ENCODE measurements around the gene CD300LG. TPM values are rescaled to one million over a fixed set of nuclear protein-coding genes. Genes with fewer than 3 reads are reported as not detected.
"Not testable (repeated sequence)": the region's sequence is repeated elsewhere in the genome, so short reads cannot be mapped to it uniquely, and the experiment has no call there.

Gene CD300LG
- total RNA-seq, 1 donor from 2014 or later = not detected

DNA sequence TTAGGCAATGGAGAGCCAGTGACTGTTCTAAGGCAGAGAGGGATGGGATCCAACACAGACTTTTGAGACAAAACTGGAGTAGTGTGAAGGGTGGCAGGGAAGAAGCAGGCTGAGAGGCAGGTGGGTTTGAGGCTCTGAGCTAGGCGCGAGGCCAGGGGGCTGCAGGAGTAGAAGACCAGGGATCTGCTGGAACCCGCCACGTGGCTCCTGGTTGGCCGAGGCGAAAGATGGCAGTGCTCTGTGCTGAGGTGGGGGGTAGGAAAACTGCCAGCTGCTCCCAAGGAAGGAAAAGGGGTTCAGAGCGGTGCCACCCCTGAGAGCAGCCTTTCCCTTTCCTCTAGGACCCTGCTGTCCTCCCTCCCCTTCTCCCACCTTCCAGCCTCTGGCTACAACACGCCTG, 5.6 kb downstream of the CD300LG start:
- intact Hi-C loops (cut with micrococcal nuclease) = no loop called here

DNA sequence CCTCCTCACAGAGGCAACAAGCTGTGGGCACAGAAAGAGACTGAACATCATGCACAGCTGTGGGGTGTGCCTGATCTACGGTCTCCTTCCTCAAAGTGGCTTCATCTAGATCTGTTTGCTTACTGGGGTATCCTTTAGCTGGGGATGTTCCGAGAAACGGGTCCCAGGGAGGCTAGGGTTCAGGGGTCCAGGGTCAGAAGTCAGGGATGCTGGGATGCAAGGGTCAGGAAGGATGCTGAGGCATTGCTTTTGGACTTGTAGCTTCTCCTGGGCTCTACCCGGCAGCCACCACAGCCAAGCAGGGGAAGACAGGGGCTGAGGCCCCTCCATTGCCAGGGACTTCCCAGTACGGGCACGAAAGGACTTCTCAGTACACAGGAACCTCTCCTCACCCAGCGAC, 6.6 kb downstream of the CD300LG start:
- intact Hi-C loops (cut with micrococcal nuclease) = no loop called here

DNA sequence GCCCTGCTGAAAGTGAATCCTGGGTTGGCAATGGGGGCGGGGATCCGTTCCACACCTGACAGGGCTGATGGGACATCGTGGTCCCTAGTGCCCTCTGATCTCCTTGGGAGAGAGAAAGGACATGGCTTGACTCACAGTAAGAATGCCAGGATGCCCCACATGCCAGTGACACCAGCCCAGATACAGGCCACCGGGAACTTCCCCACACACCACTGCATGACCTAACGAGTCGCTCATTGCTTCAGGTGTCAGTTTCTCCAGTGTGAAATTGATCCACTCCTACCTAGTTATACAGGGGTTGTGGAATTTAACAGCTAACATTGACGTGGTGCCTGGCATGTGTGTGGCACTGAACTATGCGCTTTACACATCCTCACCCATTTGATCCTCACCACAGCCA, 7.5 kb downstream of the CD300LG start:
- intact Hi-C loops (cut with micrococcal nuclease) = no loop called here

DNA sequence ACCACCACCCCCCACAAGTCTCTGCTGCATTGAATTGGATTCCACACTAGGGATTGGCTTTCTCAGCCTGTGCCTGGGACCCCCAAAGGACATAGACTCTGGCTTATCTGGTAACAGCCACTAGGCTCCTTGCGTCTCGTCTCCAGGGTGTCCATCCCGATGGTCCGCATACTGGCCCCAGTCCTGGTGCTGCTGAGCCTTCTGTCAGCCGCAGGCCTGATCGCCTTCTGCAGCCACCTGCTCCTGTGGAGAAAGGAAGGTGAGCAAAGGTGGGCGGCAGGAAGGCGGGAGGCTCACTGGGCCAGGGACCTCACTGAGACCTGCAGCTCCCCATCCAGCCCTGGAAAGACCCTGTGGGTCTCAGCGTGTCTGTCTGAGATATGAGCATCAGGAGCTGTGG, 8.1 kb downstream of the CD300LG start:
- intact Hi-C loops (cut with micrococcal nuclease) = no loop called here

DNA sequence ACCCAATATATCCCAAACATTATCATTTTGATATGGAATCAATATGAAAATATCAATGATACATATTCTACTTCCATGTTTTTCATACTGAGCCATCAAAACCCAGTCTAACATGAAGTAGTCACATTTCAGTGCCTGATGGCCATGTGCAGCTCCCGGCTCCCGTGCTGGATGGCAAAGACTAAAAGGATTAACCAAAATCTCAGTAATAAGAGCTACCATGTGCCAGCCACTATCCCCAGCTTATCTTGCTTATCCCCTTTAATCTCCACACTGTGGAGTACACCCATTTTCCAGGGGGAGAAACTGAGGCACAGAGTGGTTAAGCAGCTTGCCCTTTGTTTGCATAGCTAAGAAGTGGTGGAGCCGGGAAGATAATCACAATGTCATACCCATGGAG, 9.2 kb downstream of the CD300LG start:
- intact Hi-C loops (cut with micrococcal nuclease) = no loop called here

DNA sequence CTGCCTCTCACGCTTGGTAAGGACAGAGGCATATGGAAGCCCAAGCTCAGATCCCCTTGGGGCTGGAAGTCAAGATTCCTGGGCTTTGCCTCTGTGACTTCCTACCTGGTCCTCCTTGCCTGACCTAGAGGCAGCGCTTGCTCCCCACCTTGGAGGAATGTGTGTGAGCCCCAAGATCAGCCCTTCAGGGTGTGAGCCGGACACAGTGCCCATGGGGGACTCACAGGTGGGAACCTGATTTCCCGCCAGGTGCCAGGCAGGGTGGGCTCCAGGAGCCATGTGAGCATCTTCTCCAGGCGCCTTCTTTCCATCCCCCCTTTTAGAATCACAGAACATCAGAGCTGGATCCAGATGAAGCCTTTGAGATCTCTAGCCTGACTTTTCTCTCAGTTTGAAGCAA, 10.2 kb downstream of the CD300LG start:
- intact Hi-C loops (cut with micrococcal nuclease) = no loop called here

DNA sequence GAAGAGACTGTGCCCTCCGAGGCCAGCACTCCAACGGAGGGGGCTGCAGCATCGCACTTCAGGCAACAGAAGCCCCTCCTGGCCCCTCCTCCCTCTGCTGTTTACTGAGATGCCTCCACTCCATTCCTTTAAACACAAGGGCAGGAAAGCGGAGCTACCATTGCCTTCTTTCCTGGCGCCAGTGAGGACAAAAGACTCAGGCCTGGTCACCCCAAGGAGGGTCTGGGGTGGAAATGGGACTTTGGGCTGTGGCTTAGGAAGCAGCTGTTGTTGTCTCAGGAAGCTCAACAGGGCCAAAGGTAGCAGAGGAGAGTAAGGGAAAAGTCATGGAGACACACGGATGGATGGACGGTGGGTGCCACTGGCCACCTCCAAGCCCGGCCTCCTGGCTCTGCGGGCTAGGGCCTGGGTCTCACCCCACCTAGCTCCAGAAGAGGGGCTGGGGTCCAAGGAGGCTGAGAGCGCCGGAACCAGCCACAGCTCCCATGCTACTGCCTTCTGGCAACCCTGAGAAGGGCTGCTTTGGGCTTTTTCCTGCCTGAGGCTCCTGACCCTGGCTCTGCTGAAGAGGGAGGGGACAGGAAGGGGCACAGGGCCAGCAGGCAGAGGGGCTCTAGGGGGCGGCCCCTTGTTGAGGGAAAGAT, 11.1 kb downstream of the CD300LG start:
- intact Hi-C loops (cut with micrococcal nuclease) = no loop called here

DNA sequence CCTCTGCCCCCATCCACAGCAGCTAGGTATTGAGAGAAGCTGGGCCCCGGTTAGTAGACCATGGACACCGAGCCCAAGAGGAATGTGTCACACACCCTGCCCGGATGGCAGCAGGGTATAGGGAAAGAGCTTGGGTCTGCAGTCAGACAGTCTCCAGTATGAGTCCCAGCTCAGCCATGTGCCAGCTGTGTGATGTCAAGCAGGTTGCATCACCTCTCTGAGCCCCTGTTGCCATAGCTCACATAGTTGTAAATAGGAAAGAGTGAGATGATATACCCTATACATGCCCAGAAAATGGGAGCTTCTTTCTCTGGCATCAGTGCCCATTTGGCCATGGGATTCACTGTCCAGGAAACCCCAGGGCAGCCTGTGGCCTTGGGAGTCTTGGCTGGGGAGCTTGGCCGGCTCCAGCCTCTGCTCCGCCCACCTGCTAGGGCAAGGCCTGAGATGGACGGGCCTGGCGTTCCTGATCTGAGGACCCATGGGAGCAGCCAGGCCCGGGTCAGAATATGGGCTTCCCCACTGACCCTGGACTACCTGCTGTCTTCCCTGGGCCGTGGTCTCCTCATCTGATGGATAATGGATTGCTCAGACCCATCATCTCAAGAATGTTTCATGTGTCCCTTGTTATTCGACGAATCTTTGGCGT, 13.2 kb downstream of the CD300LG start:
- intact Hi-C loops (cut with micrococcal nuclease) = no loop called here

DNA sequence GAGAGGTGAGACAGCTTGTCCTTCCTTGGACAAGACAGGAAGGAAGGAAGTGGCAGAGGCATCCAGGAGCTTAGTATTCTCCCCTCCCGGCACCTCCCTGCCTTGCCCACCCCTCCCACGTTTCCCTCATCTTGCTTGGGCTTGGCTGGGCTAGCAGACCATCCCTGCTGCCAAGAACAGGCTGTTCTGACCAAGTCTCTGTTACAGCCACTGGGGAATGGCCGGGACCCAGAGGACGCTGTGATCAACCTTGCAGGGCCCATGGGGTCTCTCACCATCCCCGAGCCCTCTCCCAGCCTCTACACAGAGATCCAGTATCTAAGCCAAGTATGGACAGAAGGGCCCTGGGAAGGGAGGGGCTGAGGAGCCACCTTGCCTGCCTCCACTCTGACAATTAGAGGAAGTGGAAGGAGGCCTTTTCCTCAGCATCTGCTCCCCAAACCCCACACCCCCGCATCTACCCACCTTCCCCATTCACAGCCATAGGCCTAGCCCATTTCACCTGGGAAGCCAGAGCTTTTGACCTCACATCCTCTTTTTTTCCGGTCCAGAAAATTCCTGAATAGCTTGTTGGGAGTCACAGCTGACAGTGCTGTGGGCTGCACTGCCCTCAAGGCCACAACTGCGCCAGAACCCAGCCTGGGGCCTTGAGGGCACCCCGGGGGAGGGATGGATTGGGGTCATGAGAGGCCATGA, 14.1 kb downstream of the CD300LG start:
- intact Hi-C loops (cut with micrococcal nuclease) = no loop called here

DNA sequence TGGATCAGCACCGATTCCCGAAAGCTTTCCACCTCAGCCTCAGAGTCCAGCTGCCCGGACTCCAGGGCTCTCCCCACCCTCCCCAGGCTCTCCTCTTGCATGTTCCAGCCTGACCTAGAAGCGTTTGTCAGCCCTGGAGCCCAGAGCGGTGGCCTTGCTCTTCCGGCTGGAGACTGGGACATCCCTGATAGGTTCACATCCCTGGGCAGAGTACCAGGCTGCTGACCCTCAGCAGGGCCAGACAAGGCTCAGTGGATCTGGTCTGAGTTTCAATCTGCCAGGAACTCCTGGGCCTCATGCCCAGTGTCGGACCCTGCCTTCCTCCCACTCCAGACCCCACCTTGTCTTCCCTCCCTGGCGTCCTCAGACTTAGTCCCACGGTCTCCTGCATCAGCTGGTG, 15.0 kb downstream of the CD300LG start:
- intact Hi-C loops (cut with micrococcal nuclease) = no loop called here

DNA sequence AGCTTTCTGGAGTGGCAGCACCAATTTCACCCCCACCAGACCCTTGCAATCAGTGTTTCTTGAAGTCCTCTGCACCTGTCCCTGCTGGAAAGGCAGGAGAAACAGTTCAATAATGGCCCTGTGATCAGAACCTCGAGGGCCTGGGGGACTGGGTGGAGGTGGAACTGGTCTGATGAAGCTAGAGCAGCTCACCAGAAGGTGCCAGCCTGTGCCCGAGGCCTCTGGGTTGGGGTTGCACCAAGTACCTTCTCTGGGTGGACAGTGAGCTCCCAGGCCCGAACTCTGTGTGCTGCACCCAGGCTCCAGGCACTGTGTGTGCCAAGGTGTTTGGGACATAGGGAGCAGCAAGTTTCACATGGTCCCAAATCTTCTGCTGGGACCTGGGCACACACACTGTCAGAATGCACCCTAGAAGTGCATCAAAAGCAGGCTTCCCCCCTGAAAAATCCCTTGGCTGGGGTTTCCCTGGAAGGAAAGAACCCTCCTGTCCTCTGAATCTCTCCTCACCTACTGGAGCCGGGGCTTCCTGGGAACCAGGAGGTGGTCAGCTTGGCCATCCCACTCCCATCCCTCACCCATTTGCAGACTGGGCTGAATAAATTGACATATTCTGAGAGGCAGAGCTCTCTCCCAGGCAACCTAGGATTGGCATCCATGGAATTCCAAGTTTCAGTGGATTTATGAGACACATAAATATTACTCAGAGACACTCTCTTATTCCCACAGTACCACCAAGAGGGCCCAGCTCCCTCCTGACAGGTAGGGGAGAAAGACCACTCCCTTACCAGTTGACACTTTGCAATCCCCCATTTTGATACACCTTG, 17.4 kb downstream of the CD300LG start:
- intact Hi-C loops (cut with micrococcal nuclease) = no loop called here

DNA sequence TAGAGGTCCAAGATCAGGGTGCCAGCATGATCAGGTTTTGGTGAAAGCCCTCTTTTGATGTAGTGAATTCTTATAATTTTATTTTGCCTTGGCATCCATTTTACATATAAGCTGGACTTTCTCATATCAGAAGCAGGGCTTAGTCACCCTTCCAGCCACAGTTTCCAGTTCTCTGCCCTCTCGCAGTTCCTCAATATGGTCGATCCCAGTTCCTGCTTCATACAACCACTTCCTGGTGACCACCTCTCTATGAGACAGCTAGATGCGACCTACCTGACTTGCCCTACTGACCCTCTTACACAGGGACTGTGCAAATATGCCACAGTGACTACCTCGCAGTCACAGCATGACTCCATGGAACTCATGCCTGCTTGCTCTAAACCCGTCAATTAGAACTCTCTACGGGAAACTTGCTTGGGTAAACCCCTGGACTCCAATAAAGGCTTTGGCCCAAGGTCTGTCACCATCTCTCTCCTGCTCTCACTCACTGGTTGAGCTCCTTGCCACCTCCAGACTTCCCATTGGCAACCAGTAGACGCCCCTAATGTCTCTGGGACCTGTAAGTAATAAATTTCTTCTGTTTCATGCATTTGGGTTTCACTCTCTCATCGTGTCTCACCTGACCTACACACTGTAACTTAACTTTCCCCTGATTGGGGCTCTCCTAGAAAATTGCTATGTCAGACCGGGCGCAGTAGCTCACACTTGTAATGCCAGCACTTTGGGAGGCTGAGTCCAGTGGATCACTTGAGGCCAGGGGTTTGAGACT, 21.4 kb downstream of the CD300LG start:
- intact Hi-C loops (cut with micrococcal nuclease) = no loop called here

DNA sequence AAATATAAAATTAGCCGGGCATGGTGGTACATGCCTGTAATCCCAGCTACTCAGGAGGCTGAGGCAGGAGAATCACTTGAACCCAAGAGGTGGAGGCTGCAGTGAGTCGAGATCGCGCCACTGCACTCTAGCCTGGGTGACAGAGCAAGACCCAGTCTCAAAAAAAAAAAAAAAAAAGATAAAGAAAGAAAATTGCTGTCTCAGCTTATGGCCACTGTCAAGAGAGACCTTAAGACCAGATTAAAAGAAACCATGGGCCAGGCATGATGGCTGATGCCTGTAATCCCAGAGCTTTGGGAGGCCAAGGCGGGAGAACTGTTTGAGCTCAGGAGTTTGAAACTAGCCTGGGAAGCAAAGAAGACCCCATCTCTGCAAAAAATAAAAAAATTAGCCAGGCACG, 22.1 kb downstream of the CD300LG start:
- intact Hi-C loops (cut with micrococcal nuclease) = not testable (repeated sequence)

DNA sequence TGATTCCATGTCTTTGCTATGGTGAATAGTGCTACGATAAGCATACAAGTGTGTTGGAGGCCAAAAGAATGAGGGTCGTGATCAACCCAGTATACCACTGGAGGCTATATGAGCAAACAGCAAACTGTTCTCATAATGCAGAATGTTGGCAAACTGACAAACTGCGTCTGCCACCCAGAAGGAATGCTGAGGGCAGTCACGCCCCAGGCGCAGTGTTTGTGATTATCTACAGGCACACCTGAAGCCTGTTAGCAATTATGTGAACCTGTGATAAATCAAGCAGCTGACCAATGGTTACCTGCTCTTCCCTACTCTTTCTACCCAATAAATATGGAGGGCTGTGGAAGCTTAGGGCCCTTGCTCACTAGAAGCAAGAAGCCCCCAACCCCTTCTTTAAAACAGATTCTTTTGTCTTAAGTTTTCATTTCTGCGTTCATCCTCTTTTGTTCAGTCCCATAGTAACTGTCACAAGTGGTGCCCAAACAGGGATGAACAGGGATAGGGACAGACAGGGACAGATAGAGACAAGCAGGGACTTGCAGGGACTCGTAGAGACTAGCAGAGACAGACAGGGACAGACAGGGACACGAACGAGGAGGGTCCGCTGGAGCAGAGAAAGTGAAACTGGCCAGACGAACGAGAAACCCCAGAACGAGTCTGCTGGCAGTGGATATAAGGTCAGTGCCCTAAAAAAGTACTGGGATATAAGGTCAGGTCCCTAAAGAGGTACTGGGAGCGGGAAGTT, 25.1 kb downstream of the CD300LG start:
- intact Hi-C loops (cut with micrococcal nuclease) = no loop called here

DNA sequence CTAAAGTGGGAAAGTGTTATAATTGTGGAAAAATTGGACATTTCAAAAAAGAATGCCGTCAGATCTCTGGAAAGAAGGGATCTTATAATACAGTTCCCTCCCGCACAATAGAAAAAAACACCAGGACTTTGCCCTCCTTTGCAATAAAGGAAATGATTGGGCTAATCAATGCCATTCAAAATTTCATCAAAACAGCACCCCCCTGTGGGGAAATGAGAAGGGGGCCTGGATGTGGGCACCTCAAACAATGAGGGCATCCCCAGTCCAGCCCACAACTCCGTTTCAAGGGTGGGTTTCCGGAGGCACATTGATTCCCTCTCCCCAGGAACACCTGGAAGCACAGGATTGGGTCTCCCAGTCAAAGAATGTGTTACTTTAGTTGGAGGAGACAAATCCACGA, 26.1 kb downstream of the CD300LG start:
- intact Hi-C loops (cut with micrococcal nuclease) = no loop called here

DNA sequence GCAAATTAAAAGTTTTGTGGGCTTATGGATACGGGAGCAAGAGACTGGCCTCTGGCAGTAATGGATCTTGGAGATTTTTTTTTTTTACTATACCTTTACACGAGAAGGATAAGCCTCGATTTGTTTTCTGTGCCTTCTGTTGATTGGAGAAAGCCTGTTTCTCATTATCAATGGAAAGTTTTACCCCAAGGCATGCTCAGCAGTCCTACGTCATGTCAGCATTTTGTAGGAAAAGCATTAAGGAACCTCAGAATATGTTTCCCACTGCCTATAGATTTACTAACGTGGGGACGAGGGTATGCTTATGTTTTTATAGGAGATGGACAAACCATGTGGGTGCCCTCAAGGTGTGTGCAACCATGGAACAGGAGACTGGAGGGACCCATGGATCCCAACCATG, 26.8 kb downstream of the CD300LG start:
- intact Hi-C loops (cut with micrococcal nuclease) = no loop called here

DNA sequence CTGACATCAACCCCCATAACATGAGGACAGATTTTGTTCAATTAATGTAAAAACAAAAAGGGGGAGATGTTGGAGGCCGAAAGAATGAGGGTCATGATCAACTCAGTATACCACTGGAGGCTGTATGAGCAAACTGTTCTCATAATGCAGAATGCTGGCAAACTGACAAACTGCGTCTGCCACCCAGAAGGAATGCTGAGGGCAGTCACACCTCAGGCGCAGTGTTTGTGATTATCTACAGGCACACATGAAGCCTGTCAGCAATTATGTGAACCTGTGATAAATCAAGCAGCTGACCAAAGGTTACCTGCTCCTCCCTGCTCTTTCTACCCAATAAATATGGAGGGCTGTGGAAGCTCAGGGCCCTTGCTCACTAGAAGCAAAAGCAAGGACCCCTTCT, 27.3 kb downstream of the CD300LG start:
- intact Hi-C loops (cut with micrococcal nuclease) = no loop called here

DNA sequence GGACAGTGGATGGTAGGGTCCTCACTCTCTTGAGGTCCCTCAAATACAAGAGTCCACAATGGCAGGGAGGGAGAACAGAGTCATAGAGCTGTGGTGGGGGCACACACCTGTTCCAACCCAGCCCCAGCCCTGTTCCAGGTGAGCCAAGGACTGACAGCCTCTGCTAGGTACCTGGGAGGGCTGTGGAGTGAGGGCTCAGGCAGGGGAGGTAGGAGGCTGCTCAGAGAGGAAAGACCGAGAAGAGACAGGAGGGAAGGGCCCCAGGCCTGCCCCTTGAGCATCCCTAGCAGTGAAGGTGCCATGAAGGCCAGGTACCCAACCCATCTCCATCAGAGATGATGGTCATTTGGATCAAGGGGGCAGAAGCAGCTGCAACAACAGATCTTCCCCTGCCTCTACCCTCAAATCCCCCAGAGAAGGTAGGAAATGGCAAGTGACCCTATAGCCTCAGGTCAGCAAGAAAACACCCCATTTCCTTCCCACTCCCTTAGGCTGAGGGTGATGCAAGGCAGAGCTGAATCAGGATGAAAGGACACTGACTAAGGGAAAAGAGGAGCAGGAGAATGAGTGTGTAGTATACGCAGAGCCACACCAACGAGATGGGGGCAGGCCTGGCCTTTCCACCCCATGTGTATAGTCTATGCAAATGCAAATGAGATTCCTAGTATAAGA, 28.6 kb downstream of the CD300LG start:
- intact Hi-C loops (cut with micrococcal nuclease) = no loop called here

DNA sequence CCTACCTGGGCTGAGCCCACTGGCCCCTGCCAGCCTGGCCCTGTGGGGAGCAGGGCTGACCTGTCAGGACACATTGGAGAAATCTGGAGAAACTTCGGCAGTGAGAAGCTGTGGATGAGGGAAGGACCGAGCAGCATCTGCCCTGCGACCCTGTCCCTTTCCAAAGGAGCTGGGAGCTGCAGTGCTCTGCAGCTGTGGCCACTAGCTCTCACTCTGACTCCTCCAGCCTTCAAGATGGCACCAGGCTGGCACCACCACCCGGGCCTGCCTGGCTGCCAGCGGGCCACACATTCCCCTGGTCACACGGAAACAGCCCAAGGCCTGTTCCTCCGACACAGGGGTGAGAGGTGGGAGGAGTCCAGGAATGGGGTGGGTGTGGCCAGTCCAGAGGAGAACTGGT, 30.1 kb downstream of the CD300LG start:
- intact Hi-C loops (cut with micrococcal nuclease) = no loop called here
